K562 (cell line): ENCODE data around the gene C17orf75.

ENCODE experiments used
- POLR2AphosphoS2 ChIP-seq: IDR thresholded peaks from 2 replicates; pipeline ENCODE4 v1.6.1; 2012; ENCODE audit warnings: low read length, improper control_type of control experiment
- ZNF583 ChIP-seq: fragments of 250-450 bp; sonication (Bioruptor Pico); IDR thresholded peaks from 2 replicates; pipeline ENCODE4 v1.4.0; 2020

- no peak for TF ChIP-seq POLR2AphosphoS2
- TF ChIP-seq ZNF583 (CRISPR knock-in tag), result no peak
These were observed 56.7 kb downstream of the C17orf75 start for GRCh38 chr17:32285306-32285705.
